Non-pigmented ciliary epithelial cell (primary cell): ENCODE results near the gene SYNGR1.

Experiments used
- DNase-seq: peaks from one replicate; pipeline ENCODE4 v3.0.0-alpha.2; 2010; ENCODE audit warnings: low read depth

SYNGR1 gene

DNA sequence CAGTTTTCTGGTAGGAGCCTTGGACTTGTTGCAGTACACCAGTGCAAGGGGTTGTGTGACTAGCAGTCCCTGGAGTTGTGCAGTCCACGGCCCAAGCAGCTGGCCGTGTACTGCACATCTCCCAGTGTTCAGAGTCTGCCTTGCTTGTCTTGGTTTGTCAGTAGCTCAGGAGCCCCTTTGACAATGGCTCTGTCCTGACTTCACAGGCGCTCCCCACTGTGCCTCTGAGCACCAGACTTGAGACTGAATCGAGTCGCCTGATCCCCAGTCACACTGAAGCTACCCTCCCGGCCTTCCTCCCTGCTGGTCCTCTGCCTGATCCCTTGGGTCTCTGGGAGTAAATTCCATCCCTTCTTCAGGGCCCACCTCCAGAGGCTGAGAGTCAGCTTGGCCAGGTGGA is 19.4 kb downstream of the SYNGR1 start:
- no peak for DNase-seq

DNA sequence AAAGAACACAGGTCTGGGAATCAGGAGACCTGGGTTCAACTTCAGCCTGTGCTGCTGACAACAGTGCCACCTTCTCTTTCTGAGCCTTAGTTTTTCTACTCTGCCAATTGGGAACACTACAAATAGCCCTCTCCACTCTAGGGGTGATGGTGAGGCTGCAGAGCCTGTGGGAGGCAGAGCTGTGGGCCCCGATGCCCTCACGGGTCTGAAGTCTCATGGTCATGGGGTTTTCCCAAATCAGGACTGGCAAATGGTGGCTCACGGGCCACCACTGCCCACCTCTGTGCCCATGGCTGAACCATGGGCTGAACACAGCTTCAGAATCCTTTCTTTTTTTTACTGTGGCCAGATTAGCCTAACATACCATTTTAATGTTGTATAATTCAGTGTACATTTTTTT is 19.8 kb downstream of the SYNGR1 start:
- DNase-seq: no peak

DNA sequence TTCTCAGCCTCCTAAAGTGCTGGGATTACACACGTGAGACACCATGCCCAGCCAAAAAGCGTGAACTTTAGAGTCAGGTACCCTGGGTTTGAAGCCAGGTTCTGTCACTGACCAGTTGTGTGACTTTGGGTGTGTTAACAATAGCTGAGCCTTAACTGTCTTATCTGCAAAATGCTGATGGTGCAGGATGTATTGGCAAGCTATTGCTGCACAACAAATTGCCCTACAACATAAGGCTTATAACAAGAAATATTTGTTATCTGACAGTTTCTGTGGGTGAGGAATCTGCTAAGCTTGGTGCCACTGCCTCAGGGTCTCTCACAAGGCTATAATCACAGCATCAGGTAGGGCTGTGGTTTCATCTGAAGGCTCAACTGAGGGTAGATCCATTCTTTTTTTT is 21.9 kb downstream of the SYNGR1 start:
- no peak for DNase-seq

- DNase-seq: no peak
Measured at GRCh38 chr22:39374191-39374590, 24.4 kb downstream of the SYNGR1 start.

GRCh38 chr22:39374801-39375200 is 25.0 kb downstream of the SYNGR1 start:
- DNase-seq: no peak

DNA sequence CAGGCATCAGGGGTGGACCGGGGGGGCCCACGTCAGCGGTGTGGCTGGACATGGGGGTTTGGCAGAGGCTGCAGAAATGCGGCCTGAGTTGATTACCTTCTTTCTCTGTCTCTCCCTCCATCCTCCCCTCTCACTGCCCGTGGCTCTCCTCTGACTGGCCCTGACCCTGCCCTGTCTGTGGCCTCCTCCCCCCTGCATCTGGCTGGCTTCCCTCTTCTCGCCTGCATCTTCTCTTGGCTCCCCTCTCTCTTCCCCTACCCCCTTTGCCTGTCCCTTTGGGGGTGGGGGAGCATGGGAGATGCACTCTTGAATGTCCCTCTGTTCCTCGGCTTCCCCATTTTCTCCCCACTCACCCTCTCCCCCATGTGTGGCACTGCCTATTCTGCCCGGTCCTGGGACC is 25.9 kb downstream of the SYNGR1 start:
- no peak for DNase-seq

DNA sequence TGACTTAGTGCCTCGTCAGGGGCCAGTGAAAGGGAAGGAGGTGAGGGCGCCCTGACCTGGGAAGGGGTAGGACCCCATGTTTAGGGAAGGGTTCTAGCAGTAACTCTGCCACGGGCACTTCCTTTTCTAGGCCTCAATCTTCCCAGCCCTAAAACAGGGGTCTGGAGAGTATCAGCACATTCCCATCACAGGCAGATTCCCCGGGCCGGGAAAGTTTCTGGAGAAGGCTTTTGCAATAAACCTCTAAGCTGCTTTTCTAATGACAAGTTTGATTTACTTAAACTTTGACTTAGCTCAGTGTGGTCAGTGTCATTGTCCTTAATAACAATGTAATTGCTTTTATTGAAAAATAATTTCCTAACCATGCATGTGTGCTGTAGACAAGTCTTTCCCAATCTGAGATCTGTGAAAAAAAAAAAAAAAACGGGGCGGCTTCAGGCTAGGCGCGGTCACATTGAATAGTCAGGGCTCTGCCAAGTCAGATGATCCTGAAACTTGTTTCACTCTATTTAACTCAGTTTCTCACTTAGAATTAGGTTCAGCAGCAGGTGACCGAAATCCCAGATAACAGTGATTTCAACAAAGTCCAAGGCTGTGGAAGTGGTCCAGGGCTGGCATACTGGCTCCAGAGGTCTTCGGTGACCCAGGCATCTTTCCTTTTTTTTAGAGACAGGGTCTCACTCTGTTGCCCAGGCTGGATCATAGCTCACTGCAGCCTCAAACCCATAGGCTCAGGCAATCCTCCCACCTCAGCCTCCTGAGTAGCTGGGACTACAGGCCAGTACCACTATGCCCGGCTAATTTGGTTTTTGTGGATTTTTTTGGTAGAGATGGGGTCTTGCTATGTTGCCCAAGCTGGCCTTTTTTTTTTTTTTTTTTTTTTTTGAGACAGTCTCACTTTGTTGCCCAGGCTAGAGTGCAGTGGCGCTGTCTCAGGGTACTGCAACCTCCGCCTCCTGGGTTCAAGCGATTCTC is 30.3 kb downstream of the SYNGR1 start:
- DNase-seq: no peak

DNA sequence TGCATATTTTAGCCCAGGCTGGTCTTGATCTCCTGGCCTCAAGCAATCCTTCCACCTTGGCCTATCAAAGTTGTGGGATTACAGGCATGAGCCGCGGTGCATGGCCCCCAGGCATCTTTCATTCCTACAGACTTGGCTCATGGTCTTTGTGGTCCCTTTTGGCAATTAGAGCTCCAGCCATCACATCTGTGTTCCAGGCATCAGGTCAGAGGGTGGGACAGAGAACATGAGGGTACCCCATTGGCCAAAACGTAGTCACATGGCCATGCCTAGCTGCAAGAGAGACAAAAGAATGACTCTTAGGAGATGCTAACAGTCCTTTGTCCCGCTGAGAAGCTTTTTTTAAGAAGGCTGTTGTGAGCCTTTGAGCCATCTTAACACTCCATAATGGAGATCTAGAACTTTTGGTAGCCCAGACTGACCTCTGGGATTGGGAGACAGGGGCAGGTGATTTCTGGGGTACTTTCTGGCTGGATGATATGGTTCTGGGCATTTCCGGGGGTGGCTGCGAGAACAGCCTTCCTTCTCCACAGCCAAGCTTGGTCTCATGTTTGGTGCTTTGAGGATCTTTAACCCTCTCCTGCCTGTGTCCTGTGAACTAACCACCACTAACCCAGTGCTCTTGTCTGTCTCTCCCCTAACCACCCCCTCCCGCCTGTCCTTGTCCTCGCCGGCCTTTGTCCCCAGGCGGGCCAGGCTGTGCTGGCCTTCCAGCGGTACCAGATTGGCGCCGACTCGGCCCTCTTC is 31.4 kb downstream of the SYNGR1 start:
- no peak for DNase-seq

- no peak for DNase-seq
Measured at GRCh38 chr22:39381930-39382329, 32.1 kb downstream of the SYNGR1 start.

DNA sequence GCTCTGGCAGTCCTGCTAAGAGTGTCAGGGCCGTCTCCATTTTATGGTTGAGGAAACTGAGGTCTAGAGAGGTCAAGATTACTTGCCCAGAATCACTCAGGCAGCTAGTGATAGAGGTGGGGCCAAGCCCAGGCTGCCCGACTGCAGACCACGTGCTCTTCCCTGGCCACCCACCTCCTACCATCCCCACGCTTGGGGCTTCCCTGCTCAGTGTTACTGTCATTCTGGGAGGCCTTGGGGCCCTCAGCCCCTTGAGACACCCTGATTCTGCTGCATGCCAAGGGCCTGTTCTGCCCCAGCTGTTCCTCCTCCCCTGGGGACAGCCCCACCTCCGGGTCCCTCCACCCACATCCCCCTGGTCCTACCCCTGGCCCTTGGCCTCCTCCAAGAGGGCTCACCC is 32.6 kb downstream of the SYNGR1 start:
- no peak for DNase-seq

DNA sequence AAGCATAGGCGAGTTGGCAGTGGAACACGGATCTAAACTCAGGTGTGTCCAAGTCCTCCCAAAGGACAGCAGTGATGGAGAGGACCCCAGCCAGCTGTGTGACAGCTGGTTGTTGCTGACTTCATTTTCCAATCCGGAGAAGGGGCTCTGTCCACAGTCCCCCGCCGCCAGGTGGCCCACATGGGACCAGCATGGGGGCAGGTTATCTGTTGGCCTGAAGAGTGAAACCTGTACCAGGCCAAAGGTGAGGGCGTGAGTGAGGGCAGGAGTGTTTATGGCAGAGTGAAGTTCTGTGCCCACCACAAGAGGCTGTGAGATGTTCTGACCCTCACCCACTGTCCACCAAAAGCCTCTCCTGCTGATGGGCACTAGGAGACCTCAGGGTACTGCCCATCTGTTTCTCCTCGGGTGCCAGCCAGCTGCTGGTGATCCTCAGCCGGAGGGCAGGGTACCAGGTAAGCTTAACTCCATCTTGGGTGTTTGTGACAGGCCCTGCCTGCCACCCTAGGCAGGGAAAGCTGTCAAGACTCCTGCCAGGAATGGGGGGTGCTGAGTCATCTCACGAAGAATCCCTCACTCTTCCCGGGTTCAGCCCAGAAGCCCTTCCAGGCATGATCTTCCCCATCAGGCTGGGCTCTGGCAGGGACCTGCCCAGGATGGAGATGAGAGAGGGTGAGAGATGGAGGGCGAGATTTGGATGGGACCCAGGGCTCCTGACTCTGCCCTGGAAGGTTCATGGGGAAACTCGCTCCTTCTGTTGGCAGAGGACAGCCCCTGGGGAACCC is 34.2 kb downstream of the SYNGR1 start:
- no peak for DNase-seq

- DNase-seq: no peak
Measured at GRCh38 chr22:39384750-39385480, 35.1 kb downstream of the SYNGR1 start.

- no peak for DNase-seq
Measured at GRCh38 chr22:39388261-39389011, 38.6 kb downstream of the SYNGR1 start.

GRCh38 chr22:39389420-39389819 is 39.6 kb downstream of the SYNGR1 start:
- no peak for DNase-seq

DNA sequence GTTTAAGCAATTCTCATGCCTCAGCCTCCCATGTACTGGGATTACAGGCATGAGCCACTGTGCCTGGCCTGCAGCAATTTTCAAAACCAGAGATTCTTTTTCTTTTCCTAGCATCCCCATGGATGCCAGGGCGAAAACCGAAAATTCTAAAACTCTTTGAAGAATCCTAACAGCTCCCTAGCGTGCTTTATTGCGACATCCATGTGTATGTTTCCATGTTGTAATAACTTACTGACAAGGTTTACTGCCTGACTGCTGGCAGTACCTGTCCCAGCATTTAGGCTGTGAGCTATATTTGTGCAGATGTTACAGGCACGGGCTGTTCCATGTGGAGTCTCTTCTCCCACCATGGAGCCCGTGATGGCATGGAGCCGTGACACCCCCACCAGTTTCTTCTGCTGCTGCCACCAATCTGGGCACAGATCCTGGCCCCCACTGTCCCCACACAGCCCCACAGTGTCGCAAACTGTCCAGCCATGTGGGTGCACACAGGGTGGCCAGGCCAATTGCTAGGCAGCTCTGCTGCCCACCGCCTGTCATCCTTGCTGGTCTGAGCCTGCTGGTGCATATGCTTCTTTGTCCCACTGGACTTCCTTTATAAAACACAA is 42.7 kb downstream of the SYNGR1 start:
- DNase-seq: no peak

DNA sequence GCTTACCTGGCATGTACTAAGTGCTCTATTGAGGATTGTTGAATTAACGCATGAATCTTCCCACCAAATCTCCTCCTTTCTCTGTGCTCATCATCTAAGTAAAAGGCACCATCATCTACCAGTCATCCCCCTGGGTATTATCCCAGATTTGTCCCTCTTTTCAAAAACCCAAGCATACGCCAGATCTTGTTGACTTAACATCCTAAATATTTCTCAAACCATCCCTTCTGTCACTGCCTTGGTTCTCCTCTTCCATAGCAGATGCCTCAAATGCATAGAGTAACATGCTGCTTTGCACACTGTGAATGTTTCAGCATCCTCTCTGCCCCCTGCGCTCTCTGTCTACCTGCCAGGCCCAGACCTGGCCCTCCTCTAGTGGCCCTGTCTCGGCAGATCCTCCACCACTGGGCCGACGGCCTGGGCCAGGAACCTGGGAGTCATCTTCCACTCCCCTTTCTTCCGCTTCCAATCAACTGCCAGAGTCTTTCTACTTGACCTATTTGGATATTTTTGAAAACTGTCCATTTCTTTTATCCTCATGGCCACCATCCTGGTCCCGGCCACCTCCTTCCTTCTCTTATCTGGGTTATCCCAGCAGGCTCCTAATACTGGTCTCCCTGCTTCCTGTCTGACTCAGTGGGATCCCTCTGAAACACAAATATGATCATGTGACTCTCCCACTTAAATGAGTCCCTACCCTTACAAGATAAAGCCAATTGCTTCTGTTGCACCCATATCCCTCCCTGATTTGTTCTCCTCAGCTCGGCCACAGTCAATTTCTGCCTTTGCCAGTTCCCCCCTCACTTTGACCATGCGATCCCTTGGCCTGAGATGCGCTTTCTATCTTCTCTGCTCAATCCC is 46.4 kb downstream of the SYNGR1 start:
- DNase-seq: no peak

DNA sequence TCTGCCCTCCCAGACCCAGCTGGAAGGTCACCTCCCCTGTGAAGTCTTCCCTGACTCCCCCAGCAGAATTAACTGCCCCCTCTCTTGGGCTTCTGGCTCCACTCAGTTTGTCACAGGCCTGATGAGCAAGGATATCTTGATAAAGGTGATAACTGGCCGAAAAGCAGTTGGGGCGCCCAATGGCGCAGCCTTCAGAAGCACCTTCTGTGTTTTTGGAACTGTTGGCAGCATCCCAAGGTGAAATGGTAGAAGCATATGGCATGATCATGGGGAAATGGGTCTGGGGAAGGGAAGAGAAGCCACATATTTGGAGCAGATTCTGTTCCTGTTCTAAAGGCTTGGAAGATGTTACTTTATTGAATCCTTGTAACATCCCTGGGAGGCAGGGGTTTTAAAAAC is 47.0 kb downstream of the SYNGR1 start:
- no peak for DNase-seq

DNA sequence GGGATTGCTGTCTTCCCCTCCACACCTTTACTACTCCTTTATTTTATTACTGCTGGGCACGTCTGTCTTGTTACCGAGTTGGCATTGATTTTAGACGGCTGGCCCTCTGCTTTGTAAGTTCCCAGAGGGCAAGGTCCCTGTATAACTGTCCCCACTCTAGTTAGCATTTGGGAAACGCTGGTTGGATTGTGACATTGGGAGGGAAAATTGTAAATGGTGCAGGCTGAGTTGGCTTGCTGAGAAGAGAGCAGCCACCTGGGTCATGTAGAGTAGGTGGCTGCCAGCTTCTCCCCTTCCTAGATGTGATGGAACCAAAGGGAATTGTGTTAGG is 51.5 kb downstream of the SYNGR1 start:
- no peak for DNase-seq

DNA sequence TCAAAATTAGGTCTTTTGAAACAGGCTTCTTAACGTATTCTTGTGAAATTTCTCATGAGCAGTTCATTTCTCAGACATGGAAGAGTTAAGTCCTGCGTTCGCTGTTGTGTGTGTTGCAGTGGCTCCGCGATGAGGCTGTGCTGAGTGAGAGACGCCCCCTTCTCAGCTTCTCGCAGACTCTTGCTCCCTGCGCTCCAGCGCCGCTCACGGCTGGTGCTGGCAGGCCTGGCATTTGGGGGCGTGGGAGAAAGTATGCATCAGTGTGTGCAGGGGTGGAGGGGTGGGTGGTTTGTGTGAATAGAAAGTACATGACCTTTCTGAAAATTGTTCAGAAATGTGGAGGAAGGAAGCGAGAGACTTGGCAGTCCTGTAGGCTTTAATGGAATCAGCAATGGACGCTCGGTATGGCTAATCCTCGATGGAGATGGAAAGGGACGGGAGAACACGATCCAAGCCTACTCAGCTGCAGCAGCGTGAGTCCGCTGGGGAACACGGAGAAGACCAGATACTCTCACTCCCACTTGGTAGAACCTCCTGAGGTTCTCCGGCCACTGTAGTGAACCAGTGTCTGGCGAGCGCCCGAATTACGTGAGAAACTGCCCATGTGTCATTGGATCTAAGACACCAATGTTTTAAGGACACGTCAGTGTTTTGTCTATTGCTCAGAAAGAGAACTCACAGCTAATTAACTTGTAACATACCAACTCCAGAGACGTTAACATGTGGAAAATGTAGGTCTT is 55.7 kb downstream of the SYNGR1 start:
- no peak for DNase-seq
